ENCODE data around the gene NFIX.

GRCh38 chr19:13072188-13072908 is 77.1 kb downstream of the NFIX start:
- no peak for TF ChIP-seq POLR2A (IDR thresholded peaks at IDR 0.05)
- no peak for TF ChIP-seq POLR2AphosphoS5 (IDR thresholded peaks at IDR 0.05)
- TF ChIP-seq, protein P1, sequence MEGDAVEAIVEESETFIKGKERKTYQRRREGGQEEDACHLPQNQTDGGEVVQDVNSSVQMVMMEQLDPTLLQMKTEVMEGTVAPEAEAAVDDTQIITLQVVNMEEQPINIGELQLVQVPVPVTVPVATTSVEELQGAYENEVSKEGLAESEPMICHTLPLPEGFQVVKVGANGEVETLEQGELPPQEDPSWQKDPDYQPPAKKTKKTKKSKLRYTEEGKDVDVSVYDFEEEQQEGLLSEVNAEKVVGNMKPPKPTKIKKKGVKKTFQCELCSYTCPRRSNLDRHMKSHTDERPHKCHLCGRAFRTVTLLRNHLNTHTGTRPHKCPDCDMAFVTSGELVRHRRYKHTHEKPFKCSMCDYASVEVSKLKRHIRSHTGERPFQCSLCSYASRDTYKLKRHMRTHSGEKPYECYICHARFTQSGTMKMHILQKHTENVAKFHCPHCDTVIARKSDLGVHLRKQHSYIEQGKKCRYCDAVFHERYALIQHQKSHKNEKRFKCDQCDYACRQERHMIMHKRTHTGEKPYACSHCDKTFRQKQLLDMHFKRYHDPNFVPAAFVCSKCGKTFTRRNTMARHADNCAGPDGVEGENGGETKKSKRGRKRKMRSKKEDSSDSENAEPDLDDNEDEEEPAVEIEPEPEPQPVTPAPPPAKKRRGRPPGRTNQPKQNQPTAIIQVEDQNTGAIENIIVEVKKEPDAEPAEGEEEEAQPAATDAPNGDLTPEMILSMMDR (IDR thresholded peaks at IDR 0.05), result no peak
